ENCODE results near the gene TLN1. TPM values are rescaled to one million over a fixed set of nuclear protein-coding genes. Genes with fewer than 3 reads are reported as not detected.

Gene TLN1
- total RNA-seq, 1 experiment from 2014 or later: 122 TPM

- peak; percentile 63 for DNase-seq (ENCODE audit: low read depth)
- in situ Hi-C loops (cut with HindIII; ENCODE audit: low pct_unique_long_range_greater_than_20kb, low sequenced_read_pairs): no loop called here
These were observed 4.2 kb upstream of the TLN1 start for GRCh38 chr9:35736201-35736633.

- in situ Hi-C loops (cut with HindIII; ENCODE audit: low pct_unique_long_range_greater_than_20kb, low sequenced_read_pairs): no loop called here
These were observed 2.1 kb upstream of the TLN1 start for GRCh38 chr9:35734096-35734495.

GRCh38 chr9:35732800-35733541 lies 976 bp upstream of the TLN1 start:
- DNase-seq (ENCODE audit: low read depth): peak; percentile 59
- in situ Hi-C loops (cut with HindIII; ENCODE audit: low pct_unique_long_range_greater_than_20kb, low sequenced_read_pairs): no loop called here

More at GRCh38 chr9:35734096-35734495, 2.1 kb upstream of the TLN1 start:
- no peak for DNase-seq (ENCODE audit: low read depth)

GRCh38 chr9:35731415-35732184 lies 395 bp downstream of the TLN1 start:
- DNase-seq (ENCODE audit: low read depth): no peak
- in situ Hi-C loops (cut with HindIII; ENCODE audit: low pct_unique_long_range_greater_than_20kb, low sequenced_read_pairs): no loop called here

- in situ Hi-C loops (cut with HindIII; ENCODE audit: low pct_unique_long_range_greater_than_20kb, low sequenced_read_pairs): no loop called here
These were observed 1.5 kb downstream of the TLN1 start for GRCh38 chr9:35730486-35730854.

GRCh38 chr9:35729700-35730485 lies 2.1 kb downstream of the TLN1 start:
- in situ Hi-C loops (cut with HindIII; ENCODE audit: low pct_unique_long_range_greater_than_20kb, low sequenced_read_pairs): no loop called here

More at GRCh38 chr9:35730486-35730854, 1.5 kb downstream of the TLN1 start:
- DNase-seq (ENCODE audit: low read depth): no peak

GRCh38 chr9:35729101-35729500 lies 2.9 kb downstream of the TLN1 start:
- in situ Hi-C loops (cut with HindIII; ENCODE audit: low pct_unique_long_range_greater_than_20kb, low sequenced_read_pairs): no loop called here
- no peak for DNase-seq (ENCODE audit: low read depth)

More at GRCh38 chr9:35729700-35730485, 2.1 kb downstream of the TLN1 start:
- no peak for DNase-seq (ENCODE audit: low read depth)

GRCh38 chr9:35728041-35728971 lies 3.7 kb downstream of the TLN1 start:
- in situ Hi-C loops (cut with HindIII; ENCODE audit: low pct_unique_long_range_greater_than_20kb, low sequenced_read_pairs): no loop called here

GRCh38 chr9:35727676-35728040 lies 4.3 kb downstream of the TLN1 start:
- no peak for DNase-seq (ENCODE audit: low read depth)
- in situ Hi-C loops (cut with HindIII; ENCODE audit: low pct_unique_long_range_greater_than_20kb, low sequenced_read_pairs): no loop called here

More at GRCh38 chr9:35728041-35728971, 3.7 kb downstream of the TLN1 start:
- DNase-seq (ENCODE audit: low read depth): no peak

GRCh38 chr9:35726931-35727330 lies 5.1 kb downstream of the TLN1 start:
- in situ Hi-C loops (cut with HindIII; ENCODE audit: low pct_unique_long_range_greater_than_20kb, low sequenced_read_pairs): no loop called here
- DNase-seq (ENCODE audit: low read depth): no peak

GRCh38 chr9:35725362-35725761 lies 6.6 kb downstream of the TLN1 start:
- in situ Hi-C loops (cut with HindIII; ENCODE audit: low pct_unique_long_range_greater_than_20kb, low sequenced_read_pairs): no loop called here
- DNase-seq (ENCODE audit: low read depth): no peak

GRCh38 chr9:35723908-35724307 lies 8.1 kb downstream of the TLN1 start:
- DNase-seq (ENCODE audit: low read depth): no peak
- in situ Hi-C loops (cut with HindIII; ENCODE audit: low pct_unique_long_range_greater_than_20kb, low sequenced_read_pairs): no loop called here

- in situ Hi-C loops (cut with HindIII; ENCODE audit: low pct_unique_long_range_greater_than_20kb, low sequenced_read_pairs): no loop called here
These were observed 8.6 kb downstream of the TLN1 start for GRCh38 chr9:35723426-35723825.

GRCh38 chr9:35719546-35719945 lies 12.4 kb downstream of the TLN1 start:
- in situ Hi-C loops (cut with HindIII; ENCODE audit: low pct_unique_long_range_greater_than_20kb, low sequenced_read_pairs): no loop called here
- DNase-seq (ENCODE audit: low read depth): no peak

More at GRCh38 chr9:35723426-35723825, 8.6 kb downstream of the TLN1 start:
- DNase-seq (ENCODE audit: low read depth): no peak

GRCh38 chr9:35718721-35719511 lies 13.1 kb downstream of the TLN1 start:
- DNase-seq (ENCODE audit: low read depth): no peak
- in situ Hi-C loops (cut with HindIII; ENCODE audit: low pct_unique_long_range_greater_than_20kb, low sequenced_read_pairs): no loop called here

GRCh38 chr9:35717132-35717870 lies 14.7 kb downstream of the TLN1 start:
- DNase-seq (ENCODE audit: low read depth): no peak
- in situ Hi-C loops (cut with HindIII; ENCODE audit: low pct_unique_long_range_greater_than_20kb, low sequenced_read_pairs): no loop called here
